GM18526 (cell line): ENCODE measurements around the gene SLC25A33.

Source experiments
- POLR2A ChIP-seq: IDR thresholded peaks from 3 replicates; pipeline ENCODE4 v1.6.1; 2011; ENCODE audit not compliant: insufficient read length; ENCODE audit errors: extremely low read depth

SLC25A33 gene

DNA sequence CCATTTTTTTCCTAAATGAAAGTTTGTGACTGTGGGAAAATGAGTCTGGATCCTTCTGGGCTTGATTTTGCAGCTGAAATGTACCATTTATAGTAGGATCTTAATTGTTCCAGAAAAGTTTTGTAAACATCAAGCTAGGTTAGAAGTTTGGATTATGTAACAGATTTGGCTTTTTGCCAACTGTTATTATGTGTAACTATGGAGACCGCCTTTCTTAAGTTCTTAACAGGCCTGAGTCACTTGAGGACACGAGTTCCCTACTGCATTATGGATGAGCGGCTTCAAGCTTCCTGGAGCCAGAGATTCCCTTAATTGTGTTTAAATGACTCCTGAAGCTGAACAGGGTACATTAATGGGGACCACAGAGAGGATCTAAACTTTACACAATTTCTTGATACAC is 22.2 kb downstream of the SLC25A33 start:
- TF ChIP-seq POLR2A, result no peak

DNA sequence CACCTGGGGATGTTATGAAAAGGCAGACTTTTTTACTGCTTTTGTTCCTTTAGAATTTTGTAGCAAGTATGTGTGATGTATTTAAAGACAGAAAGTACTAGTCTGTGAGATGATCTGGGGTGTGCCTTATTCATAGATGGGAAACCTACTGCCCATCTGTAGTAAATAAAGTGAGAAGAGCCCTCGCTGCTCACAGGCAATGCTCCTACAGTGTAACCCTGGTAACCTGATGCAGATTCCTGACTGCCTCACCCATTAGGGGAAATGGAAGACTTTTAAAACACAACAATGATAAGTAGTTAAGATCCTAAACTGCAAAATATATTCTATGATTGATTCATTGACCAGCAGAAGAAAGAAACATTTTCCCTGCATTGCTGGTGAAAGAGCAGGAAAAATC is 30.0 kb downstream of the SLC25A33 start:
- no peak for TF ChIP-seq POLR2A

DNA sequence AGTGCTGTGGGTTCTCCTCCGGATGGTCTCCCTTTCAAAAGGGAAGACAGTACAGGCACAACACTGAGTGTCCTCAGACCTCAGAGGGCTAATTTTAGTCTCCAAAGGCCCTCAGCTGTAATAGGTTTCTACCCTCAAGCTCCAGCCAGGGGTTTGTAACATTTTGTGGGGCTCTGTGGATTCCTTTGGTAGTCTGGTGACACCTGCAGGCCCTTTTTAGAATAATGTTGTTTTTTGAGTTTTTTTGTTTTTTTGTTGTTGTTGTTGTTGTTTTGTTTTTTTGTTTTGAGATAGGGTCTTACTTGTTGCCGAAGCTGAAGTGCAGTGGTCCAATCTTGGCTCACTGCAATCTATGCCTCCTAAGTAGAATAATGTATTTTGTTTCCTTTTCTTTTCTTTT is 34.5 kb downstream of the SLC25A33 start:
- no peak for TF ChIP-seq POLR2A

DNA sequence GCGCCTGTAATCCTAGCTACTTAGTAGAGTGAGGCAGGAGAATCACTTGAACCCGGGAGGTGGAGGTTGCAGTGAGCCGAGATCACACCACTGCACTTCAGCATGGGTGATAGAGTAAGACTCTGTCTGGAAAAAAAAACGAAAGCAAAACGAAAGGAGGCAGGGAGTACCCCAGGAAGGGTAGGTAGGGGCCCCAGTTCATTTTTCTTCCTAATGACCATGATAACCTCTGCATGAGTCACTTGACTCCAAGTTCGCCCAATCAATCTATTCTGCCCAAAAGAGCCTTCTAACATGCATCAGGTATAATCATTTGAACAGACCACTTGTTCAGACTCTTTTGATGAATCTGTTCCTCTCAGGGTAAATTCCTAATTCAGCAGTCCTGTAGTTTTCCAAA is 36.2 kb downstream of the SLC25A33 start:
- no peak for TF ChIP-seq POLR2A

- no peak for TF ChIP-seq POLR2A
These were observed 37.6 kb downstream of the SLC25A33 start for GRCh38 chr1:9576903-9577302.

DNA sequence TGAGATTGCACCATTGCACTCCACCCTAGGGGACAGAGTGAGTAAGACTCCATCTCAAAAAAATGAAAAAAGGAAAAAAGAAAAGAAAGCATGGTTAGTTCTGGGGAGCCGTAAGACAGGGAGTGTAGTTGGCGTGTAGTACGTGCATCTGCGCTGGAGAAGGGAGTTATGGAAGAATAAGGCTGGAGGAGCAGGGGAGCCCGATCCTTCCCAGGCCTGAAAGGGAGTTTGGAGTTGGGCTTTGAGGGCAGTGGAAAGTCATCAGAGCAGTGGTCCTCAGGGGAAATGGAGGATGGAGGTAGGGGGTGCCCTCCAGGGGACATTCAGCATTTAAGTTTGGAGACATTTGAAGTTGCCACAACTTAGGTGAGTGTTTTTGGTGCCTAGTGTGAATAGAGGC is 38.2 kb downstream of the SLC25A33 start:
- no peak for TF ChIP-seq POLR2A

DNA sequence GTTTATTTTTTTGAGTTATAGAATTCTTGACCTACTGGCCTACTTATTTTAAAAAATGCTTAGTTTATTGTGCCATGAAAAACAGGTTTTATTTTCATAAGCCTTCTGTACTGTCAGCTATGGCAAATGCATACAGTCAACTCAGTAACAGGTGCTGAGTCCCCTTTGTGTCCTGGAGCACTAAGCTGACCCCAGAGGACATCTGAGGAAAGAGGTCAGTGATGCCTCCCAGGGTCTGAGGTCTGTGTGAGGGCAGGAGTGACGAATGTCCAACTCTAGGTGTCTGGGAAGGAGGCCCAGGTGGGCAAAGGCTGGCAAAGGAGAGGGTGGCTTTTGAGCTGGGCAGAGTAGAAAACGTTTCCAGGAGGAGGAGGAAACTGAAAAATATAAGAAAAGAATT is 41.7 kb downstream of the SLC25A33 start:
- no peak for TF ChIP-seq POLR2A

DNA sequence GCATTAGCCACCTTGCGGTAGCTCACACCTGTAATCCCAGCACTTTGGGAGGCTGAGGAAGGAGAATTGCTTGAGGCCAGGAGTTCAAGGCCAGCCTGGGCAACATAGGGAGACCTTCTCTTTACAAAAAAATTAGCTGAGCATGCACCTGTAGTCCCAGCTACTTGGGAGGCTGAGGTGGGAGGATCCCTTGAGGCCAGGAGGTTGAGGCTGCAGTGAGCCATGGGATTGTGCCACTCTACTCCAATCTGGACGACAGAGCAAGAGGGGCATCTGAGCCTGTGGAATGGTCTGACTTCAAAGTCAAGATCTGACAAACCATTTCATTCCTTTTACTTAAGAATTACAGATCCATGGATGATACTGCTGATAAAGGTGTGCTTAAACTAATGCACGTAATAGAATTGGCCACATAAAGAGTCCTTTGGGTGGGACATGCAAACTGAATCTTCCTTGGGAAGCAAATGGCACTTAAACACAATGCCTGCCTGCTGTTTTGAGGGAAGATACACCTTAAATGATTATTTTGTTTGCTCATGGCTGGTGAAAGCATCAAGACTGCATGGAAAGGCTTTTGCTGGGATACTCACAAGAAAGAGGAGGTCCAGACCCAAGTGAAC is 47.0 kb downstream of the SLC25A33 start:
- TF ChIP-seq POLR2A, result no peak

GRCh38 chr1:9588551-9589143 is 49.4 kb downstream of the SLC25A33 start, which contains the start of gene TMEM201:
Gene TMEM201, plus strand, starts transcription at chr1:9588911. Its CDS starts 20 bp downstream, at chr1:9588931.
- peak; percentile 49 for TF ChIP-seq POLR2A

DNA sequence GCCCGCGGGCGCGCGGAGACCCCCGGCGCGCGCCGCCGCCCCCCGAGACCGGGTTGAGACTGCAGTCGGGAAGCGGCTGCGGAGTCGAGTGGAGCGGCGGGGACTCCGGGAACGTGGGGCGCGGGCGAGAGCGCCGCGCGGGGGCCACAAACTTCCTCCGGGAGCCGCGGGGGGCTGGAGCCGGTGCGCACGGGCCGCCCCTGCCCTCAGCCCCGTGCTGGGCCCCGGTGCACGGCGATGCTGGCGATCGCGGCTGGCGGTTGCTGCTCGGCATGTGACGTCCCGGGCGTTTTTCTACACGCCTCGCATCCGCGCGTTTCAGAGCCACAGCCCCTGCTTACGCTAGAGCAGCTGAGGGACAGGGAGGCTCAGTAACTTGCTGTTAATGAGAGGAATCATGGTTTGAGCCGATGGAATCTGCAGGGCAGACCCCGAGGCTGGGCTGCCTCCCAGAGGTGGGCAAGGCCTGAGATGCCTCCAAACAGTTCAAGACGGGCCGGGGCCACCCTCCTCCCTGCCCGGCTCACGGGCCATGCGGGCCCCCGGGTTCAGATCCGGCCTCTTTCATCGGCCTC is 50.0 kb downstream of the SLC25A33 start:
- TF ChIP-seq POLR2A, result no peak

GRCh38 chr1:9589719-9590157 is 50.5 kb downstream of the SLC25A33 start:
- TF ChIP-seq POLR2A, result no peak

GRCh38 chr1:9590201-9590600 is 50.9 kb downstream of the SLC25A33 start:
- TF ChIP-seq POLR2A, result no peak

- TF ChIP-seq POLR2A, result no peak
These were observed 51.8 kb downstream of the SLC25A33 start for GRCh38 chr1:9590945-9591668.

- TF ChIP-seq POLR2A, result no peak
These were observed 52.6 kb downstream of the SLC25A33 start for GRCh38 chr1:9591669-9592509.

- no peak for TF ChIP-seq POLR2A
These were observed 53.3 kb downstream of the SLC25A33 start for GRCh38 chr1:9592510-9593075.
